Esophagus squamous epithelium (tissue), 4 donors: Measurements from ENCODE around the gene ABCB1.

Experiments used
- POLR2A ChIP-seq, 4 donors: fragments of 450-650 bp; IDR thresholded peaks; one replicate each; pipeline ENCODE4 v1.6.1; 2017; ENCODE audit warnings: antibody characterized with exemption in 4 of 4, mild to moderate bottlenecking in 4 of 4, moderate library complexity in 3 of 4
- TF ChIP-seq, protein P1 (sequence below), 6 experiments: fragments of 450-650 bp in 4 of 6; fragments of 200-600 bp in 2 of 6; sonication (generic) in 2 of 6; IDR thresholded peaks; one replicate each; pipeline ENCODE4 v1.5.1; 2016 to 2019; ENCODE audit warnings: antibody characterized with exemption in 6 of 6, mild to moderate bottlenecking in 4 of 6, moderate library complexity in 4 of 6

DNA sequence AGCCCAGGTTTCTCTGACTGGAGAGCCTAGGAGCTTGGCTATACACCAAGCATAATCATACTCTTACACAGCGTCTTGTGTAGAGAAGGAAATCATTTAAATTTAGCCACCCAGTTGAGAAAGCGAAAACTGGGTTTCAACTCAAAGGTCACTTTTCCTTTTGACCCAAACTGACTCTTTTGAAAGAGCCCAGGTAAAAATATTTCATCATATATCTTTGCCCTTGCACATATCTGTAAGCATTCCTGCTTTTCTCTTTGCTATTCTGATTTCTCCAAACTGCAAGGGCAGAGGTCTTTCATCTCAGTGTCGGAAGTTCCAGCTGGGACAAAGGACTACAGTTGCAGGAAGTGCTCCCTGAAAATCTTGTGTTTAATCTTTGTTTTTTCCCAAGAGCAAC lies 103.2 kb downstream of the ABCB1 start:
- TF ChIP-seq, protein P1, sequence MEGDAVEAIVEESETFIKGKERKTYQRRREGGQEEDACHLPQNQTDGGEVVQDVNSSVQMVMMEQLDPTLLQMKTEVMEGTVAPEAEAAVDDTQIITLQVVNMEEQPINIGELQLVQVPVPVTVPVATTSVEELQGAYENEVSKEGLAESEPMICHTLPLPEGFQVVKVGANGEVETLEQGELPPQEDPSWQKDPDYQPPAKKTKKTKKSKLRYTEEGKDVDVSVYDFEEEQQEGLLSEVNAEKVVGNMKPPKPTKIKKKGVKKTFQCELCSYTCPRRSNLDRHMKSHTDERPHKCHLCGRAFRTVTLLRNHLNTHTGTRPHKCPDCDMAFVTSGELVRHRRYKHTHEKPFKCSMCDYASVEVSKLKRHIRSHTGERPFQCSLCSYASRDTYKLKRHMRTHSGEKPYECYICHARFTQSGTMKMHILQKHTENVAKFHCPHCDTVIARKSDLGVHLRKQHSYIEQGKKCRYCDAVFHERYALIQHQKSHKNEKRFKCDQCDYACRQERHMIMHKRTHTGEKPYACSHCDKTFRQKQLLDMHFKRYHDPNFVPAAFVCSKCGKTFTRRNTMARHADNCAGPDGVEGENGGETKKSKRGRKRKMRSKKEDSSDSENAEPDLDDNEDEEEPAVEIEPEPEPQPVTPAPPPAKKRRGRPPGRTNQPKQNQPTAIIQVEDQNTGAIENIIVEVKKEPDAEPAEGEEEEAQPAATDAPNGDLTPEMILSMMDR (IDR thresholded peaks at IDR 0.05): no peak
- TF ChIP-seq POLR2A (IDR thresholded peaks at IDR 0.05): no peak
